GM18498 (cell line): ENCODE measurements around the gene RAB36.

ENCODE experiments used
- ATAC-seq: cut with Tn5 transposase; IDR thresholded peaks from one replicate; pipeline ENCODE4 v1.9.1; 2021; ENCODE audit warnings: mild to moderate bottlenecking, moderate library complexity; ENCODE audit not compliant: unreplicated experiment

The RAB36 gene

DNA sequence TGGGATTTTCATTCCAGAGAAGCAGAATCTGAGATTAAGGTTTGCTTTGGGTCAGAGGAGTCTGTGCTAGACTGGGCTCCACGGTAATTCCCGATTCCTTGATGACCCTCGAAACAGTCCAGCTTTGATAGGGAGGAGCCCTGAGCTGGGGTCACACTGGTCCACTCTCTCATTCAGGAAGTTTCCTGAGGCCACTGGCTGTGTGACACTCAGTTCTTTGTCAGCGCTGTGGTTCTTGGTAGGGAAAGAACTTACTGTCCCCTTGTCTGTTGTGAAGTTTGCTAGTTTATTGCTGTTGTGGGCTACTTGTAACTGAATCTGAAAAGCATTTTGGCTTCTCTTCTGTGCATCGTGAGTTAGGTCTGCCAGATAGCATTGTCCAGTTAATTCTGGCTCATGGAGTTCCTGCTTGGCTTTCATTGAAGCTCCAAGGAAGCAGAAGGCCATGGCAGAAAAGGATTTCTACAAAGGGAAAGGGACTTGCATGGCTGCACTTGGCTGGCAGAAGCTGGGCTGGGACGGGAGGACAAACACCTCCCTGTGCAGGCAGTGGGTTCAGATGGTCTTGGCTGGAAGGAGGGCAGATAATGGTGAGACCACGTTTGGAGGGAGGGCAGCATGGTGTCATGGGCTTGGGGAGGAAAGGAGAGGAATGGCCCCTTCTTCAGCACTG lies 58.3 kb downstream of the RAB36 start:
- no peak for ATAC-seq

DNA sequence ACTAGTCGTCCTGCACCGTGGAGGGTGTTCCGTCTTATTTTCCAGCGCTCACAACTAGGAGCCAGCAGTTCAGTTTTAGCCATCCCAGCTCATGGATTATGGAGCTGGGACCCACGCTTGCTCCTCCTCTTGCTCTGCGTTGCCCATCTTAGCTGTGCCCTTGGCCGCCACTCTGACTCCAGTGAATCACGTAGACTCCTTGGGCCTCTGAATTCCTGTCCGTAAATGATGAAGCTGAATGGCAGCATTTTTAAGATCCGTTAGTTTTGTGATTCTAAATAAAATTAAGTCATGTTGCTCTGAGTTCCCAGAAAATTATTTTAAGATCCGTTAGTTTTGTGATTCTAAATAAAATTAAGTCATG lies 58.8 kb downstream of the RAB36 start:
- ATAC-seq, result no peak

DNA sequence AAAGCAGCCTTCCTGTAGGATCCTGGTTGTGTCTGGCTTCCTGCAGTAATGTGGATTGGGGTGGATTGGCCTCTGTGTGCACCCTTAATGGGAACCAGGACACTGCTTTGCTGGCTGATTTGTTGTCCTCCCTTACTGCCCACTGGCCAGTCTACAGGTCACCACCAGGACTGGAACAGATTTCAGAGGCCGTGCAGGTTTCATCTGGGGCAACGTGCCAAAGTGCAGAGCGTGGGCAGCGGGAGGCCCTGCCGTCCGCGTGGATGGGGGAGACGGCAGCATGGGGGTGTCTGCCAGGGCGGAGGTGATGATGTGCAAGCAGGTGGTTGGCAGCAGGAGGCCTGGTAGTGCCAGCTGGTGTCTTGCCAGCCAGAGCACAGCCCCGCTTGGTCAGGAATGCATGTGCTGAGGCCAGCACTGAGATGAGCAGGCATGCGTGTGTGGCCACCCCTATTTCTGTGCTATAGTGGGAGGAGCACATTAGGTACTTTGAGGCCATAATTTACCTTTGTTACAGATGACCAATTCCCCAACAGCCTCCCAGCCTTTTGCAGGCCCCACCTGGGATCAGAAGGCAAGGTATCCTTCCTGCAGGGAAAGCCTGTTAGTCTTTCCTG lies 59.4 kb downstream of the RAB36 start:
- no peak for ATAC-seq

DNA sequence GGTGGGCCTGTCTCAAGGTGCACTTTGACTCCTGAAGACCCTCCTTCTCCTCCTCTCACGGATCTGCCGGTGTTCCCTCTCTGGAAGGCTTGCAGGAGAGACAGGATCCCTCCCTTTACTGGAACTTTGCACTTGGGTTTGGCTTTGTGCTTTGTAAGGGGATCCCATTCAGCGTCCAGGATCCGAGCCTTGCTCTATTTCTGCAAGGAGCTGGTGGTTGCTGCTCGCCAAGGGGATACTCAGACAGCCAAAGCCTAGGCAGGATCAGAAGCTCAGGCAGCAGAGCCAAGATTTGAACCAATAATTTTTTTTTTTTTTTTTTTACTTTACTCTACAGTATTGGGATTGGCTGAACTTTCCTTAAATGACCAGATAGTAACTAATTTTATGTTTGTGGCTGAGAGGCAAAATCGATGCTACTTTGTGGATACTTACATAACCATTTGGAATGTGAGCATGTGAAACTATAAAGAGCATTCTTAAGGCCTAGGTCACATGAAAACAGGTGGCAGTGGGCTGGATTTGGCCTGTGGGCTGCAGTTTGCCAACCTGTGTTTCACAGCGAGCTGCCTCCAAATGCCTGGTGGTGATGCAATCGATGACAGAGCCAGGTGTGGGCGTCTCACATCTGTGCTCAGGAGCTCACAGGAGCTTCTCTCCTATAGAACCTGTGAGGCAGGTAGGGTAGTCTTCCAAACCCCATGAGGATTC lies 60.2 kb downstream of the RAB36 start:
- no peak for ATAC-seq

DNA sequence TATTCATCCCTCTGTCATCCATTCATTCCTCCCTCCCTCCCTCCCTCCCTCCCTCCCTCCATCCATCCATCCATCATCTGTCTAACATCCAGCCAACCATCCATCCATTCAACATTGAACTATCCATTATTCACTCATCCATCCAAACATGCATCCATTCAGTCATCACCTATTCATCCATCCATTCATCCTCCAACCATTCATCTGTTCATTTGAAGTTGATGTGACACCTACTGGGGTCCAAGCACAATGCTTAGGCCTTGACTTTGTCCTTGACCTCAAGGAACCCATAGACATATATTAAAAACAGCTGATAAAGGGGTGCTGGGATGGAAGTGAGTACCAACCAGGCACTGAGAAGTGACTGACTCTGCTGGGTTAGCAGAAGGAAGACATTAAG lies 61.6 kb downstream of the RAB36 start:
- ATAC-seq, result no peak

DNA sequence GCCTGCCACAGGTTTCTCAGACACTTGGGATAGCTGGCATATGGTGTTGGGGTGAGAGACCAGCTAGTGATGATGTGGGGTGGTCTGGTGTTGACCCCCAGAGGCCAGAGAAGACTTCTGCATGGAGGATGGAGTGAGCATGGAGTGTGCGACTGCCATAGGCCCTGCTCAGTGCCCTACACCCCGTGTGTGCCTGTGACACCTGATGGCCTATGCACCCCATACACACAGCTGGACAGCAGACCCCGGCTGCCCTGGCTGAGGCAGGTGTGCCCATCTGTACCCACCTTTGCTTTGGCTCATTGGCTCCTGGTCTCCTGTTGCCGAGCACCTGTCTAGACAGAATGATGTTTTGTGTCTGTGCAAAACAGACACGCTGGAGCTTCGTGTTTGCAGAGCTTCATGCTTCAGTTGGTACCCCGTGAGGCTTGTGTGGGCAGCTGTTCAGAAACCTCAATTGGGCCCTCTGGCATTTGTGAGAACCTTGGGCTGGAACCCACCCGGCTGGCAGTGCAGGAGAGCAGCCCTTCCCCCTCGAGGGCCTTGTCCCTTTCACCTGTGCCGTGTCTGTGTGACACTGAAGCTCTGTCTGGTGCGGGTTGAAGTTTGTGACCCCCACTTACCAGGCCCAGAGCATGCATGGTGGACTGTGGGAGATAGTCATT lies 62.6 kb downstream of the RAB36 start:
- no peak for ATAC-seq

DNA sequence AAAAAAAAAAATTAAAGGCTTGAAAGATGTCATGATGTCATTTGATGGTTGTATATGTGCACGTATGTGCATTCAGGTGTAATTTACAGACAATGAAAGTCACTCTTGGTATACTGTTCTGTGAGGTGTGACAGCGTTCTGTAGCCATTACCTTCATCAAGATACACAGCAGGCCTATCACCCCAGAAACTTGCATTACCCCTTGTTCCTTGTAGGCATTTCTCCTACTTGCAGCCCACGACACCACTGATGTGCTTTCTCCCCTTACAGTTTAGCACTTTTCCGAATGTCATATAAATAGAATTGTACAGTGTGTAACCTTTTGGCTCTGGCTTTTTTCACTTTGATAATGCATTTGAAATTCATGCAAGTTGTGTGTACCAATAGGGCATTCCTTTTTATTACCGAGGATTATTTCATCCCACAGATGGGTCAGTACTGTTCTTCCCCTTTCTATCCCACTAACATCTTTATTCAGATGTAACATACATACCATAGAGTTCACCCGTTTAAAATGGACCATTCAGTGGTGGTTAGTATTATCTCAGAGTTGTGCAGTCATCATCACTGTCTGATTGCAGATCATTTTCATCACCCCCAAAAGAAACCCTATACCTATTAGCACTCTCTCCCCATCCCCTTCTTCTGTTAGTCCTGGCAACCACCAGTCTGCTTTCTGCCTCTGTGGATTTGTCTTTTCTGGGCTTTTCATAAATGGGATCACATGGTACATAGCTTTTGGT lies 65.3 kb downstream of the RAB36 start:
- no peak for ATAC-seq

DNA sequence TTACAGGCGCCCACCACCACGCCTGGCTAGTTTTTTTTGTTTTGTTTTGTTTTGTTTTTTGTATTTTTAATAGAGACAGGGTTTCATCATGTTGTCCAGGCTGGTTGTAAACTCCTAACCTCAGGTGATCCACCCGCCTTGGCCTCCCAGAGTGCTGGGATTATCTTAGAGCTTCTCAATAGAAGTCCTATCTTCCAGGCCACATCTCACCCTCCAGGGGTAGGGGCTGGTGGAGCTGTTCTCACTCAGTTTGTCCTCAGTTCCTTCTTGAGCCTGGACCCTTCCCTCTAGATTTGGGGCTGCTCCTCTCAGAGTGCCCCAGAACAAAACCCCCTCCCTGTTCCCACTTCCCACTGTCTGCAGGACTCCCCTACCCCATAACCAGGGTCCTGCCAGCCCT lies 66.3 kb downstream of the RAB36 start:
- ATAC-seq, result no peak

DNA sequence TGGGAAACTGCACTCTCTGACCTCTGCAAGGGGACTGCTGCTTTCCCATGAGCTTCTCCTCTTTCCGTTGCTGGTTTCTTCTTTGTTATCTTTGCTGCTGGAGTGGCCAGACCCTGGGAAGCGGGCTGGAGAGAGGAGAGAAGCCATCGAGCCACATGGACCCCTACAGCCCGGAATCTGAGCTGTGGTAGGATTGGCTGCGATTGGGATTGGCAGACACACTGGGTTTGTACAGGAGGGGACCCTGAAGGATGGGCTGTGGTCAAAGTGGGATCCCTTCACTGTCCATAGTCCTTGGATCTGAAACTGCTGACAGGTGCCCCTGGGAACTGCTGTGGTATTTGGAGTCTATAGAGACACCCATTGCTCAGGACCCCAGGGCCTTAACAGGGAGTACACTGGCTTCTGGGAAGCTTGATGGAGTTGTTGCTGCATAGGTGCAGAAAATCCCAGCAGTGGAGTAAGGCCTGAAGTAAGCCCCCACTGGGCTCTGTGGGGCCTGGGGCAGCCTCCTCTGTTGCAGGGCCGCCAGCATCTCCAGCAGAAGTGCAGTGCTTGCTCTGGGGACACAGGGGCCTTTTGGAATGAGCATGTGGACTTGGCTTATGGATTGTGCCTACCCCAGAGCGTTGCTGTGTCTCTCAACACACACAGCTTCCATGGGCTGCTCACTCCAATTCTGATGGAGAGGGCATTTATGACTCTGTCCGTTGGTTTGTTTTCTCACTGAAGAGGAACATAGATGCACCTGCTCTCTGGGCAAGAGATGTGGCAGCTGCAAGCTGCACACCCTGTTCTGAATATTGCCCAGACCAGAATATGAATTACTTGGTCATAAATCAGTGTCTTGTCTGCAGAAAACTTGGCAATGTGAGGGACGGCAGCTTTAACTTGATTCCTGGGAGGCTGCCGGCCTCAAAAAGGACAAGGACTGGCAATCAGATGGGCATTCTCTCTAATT lies 67.1 kb downstream of the RAB36 start:
- no peak for ATAC-seq

DNA sequence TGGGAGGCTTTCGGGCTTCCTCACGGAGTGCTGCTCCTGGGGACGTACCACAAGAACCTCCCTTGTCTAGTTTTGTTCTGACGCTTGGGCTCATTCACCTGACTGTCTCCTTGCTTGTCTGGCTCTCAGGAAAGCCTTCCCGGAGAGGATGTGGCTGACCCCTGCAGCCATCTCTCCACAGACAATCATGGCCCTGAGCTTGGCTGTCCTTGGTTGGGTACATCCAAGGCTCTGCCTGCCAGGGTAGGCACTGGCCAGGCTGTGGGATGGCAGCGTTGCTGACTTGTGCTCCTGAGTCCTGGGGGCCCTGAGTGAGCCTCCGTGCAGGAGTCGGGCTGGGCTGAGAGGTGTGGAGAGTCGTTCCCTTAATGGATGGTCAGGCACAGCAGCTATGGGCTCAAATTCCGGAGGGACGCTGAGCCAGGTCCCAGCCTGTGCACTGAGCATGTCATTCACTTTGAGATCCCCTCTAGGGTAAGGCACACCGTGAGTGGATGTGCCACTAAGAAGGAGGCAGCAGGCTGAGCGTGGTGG lies 67.8 kb downstream of the RAB36 start:
- no peak for ATAC-seq

DNA sequence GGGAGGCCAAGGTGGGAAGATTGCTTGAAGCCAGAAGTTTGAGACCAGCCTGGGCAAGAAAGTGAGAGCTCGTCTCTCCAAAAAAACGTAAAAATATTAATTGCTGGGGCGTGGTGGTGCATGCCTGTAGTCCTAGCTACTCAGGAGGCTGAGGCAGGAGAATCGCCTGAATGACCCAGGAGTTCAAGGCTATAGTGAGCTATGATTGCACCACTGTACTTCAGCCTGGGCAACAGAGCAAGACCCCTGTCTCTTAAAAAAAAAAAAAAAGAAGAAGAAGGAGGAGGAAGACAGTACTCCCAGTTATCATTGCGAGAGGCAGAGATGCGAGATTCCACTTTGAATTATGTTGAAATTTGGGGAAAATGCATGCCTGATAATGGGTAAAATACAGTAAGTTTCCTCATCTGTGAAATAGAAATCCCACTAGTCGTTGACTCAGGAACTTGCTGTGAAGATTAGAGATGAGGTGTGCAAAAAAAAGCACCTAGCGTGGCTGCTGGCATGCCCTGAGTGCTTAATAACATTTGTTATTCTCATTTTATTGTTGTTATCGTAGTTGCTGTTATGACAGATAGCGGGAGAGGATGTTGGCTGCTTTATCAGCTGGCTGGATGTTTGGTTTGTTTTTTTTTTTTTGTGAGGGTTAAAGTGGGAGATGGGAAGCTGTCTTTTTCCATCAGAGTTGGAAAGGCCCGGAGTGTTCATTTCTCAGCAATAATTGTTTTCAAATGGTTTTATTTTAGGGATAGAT lies 68.5 kb downstream of the RAB36 start:
- ATAC-seq, result no peak
